NB4 (cell line): ENCODE data around the gene AIG1.

Source experiments
- CTCF ChIP-seq: IDR thresholded peaks from one replicate; pipeline ENCODE4 v1.5.1; 2012; ENCODE audit warnings: low read depth, low read length
- POLR2A ChIP-seq: IDR thresholded peaks from 2 replicates; pipeline ENCODE4 v1.6.1; 2011; ENCODE audit warnings: mild to moderate bottlenecking; ENCODE audit not compliant: insufficient read length; ENCODE audit errors: extremely low read depth

- no peak for TF ChIP-seq CTCF
- TF ChIP-seq POLR2A = no peak
Observed at GRCh38 chr6:143193571-143194094, 132.9 kb downstream of the AIG1 start.
